ENCODE data around the gene LENG9. TPM values are rescaled to one million over a fixed set of nuclear protein-coding genes. Genes with fewer than 3 reads are reported as not detected.

LENG9 gene
- total and polyA plus RNA-seq, 8 donors, result 1.3 to 14.5 (median 7.1) TPM

- no peak for TF ChIP-seq POLR2A (IDR thresholded peaks at IDR 0.05)
- TF ChIP-seq, protein P1, sequence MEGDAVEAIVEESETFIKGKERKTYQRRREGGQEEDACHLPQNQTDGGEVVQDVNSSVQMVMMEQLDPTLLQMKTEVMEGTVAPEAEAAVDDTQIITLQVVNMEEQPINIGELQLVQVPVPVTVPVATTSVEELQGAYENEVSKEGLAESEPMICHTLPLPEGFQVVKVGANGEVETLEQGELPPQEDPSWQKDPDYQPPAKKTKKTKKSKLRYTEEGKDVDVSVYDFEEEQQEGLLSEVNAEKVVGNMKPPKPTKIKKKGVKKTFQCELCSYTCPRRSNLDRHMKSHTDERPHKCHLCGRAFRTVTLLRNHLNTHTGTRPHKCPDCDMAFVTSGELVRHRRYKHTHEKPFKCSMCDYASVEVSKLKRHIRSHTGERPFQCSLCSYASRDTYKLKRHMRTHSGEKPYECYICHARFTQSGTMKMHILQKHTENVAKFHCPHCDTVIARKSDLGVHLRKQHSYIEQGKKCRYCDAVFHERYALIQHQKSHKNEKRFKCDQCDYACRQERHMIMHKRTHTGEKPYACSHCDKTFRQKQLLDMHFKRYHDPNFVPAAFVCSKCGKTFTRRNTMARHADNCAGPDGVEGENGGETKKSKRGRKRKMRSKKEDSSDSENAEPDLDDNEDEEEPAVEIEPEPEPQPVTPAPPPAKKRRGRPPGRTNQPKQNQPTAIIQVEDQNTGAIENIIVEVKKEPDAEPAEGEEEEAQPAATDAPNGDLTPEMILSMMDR (IDR thresholded peaks at IDR 0.05), result no peak
- no peak for TF ChIP-seq EP300 (IDR thresholded peaks at IDR 0.05)
- no peak for TF ChIP-seq POLR2AphosphoS5 (IDR thresholded peaks at IDR 0.05)
- Histone ChIP-seq H3K36me3 (peaks cover 14 to 18% (median 17%) of the 10 kb centered on the region in 4 donors), H3K27ac (peak overlapping the region; percentile 98 to 99 (median 99)), H3K9me3 (no peaks in the 10 kb centered on the region), H3K4me3 (peak overlapping the region in 3 of 4 donors; percentile 65 to 70 (median 66)), H3K4me1 (peaks cover 49 to 77% (median 68%) of the 10 kb centered on the region in 4 donors), H3K27me3 (peaks cover 0 to 16% (median 0%) of the 10 kb centered on the region in 3 donors)
- WGBS, 5 donors, result 78 to 86% (median 82%) methylated on average over 44 to 49 of the region's 49 CpGs
- intact Hi-C loops (cut with DNase I; ENCODE audit: low total_unique reads), result no loop called here
- peak in 1 of 2 donors; percentile 61 for DNase-seq
These were observed 2.0 kb upstream of the LENG9 start for GRCh38 chr19:54465426-54466109.

- H3K4me3 ChIP-seq, result peak overlapping the region; percentile 46 to 70 (median 66)
- peak overlapping the region; percentile 98 to 99 (median 99) for H3K27ac ChIP-seq
- 8 to 31% (median 10%) methylated on average over 23 to 85 of the region's 87 CpGs for WGBS, 5 donors
- TF ChIP-seq POLR2AphosphoS5 (IDR thresholded peaks at IDR 0.05) (peak; percentile 47 to 83 (median 53)), EP300 (IDR thresholded peaks at IDR 0.05) (no peak)
- H3K27me3 ChIP-seq, result peaks cover 0 to 9% (median 0%) of the 10 kb centered on the region in 3 donors
- peaks cover 42 to 77% (median 68%) of the 10 kb centered on the region in 4 donors for H3K4me1 ChIP-seq
- intact Hi-C loops (cut with DNase I; ENCODE audit: low total_unique reads), result no loop called here
- H3K9me3 ChIP-seq, result no peaks in the 10 kb centered on the region
- DNase-seq, result peak; percentile 95 to 96
- peaks cover 18 to 26% (median 24%) of the 10 kb centered on the region in 4 donors for H3K36me3 ChIP-seq
These were observed 1.2 kb upstream of the LENG9 start for GRCh38 chr19:54464630-54465425.

DNA sequence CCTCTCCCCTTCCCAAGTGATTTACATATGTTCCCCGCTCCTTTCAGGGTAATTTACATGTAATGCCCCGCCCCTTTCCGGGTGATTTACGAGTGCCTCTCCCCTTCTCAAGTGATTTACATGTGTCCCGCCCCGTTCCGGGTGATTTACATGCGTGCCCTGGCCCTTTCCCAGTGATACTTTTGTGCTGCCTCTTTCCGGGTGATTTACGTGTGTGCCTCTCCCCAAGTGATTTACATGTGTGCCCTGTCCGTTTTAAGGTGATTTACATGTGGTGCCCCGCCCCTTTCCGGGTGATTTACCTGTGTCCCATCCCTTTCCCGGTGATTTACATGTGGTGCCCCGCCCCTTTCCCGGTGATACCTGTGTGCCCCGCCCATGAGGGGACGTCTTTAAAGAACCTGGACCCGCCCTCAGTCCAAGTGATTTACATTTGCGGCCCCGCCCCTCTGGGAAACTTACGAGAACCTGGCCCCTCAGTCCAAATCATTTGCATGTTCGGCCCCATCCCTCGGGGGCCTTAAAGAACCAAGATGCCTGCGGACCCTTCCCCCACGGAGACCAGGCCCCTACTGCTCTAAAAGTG lies 559 bp upstream of the LENG9 start:
- intact Hi-C loops (cut with DNase I; ENCODE audit: low total_unique reads), result no loop called here
- peaks cover 35 to 77% (median 69%) of the 10 kb centered on the region in 4 donors for H3K4me1 ChIP-seq
- TF ChIP-seq, protein P1 (IDR thresholded peaks at IDR 0.05), result no peak
- TF ChIP-seq POLR2A (IDR thresholded peaks at IDR 0.05) (no peak), EP300 (IDR thresholded peaks at IDR 0.05) (no peak), POLR2AphosphoS5 (IDR thresholded peaks at IDR 0.05) (peak in 1 of 3 donors; percentile 35)

DNA sequence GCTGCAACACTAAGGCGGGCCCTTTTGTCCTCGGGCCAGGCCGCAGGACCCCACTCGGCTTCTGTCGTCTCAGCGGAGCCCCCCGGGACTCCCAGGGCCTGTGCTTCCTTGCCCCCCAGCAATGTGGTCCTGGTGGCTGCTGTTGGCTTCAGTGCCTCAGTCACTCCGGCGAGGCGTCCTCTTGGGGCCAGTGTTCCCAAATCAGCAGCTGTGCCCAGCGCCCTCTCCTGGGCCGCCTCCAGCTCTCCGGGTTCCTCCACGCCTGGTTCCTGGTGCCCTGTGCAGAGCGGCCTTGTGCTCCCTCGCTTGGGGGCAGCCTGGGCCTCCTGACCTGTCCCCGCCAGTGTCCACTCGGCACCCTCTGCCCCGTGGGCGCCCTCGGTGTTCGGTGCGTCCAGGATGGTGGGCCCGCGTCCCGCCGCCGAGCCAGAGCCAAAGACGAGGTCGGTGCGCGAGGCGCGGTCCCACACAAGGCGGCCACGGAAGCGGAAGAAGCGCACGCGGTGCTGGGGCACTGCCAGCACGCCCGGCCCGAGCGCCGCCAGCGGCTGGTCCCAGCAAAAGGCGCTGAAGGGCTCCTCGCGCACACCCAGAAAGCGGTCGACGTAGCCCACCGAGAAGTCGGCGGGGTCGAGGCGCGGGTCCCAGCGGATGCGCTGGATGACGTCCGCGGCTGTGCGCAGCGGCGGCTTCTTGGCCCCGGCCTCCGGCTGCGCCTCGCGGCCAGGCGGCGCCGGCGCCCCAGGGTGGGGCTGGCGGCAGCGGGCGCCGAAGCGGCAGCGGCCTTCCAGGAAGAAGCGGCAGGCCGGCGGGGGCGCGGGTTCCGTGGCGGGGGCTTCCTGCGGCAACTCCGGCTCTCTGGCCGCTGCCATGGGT lies 685 bp downstream of the LENG9 start:
- peak overlapping the region; percentile 46 to 70 (median 66) for H3K4me3 ChIP-seq
- intact Hi-C loops (cut with DNase I; ENCODE audit: low total_unique reads), result no loop called here
- no peaks in the 10 kb centered on the region for H3K27me3 ChIP-seq
- peaks cover 32 to 78% (median 68%) of the 10 kb centered on the region in 4 donors for H3K4me1 ChIP-seq
- peak; percentile 81 to 89 for DNase-seq
- H3K9me3 ChIP-seq, result no peaks in the 10 kb centered on the region
- WGBS, 5 donors, result 0 to 5% (median 3%) methylated on average over 26 to 91 of the region's 91 CpGs
- TF ChIP-seq, protein P1 (IDR thresholded peaks at IDR 0.05), result no peak
- TF ChIP-seq POLR2AphosphoS5 (IDR thresholded peaks at IDR 0.05) (peak; percentile 32 to 89 (median 81)), EP300 (IDR thresholded peaks at IDR 0.05) (no peak)
- H3K27ac ChIP-seq, result peak overlapping the region; percentile 98 to 99 (median 99)
- H3K36me3 ChIP-seq, result peaks cover 32 to 45% (median 44%) of the 10 kb centered on the region in 4 donors

More for the DNA sequence above, 559 bp upstream of the LENG9 start:
- Histone ChIP-seq H3K27ac (peak overlapping the region; percentile 98 to 99 (median 99)), H3K36me3 (peaks cover 19 to 32% (median 31%) of the 10 kb centered on the region in 4 donors), H3K9me3 (no peaks in the 10 kb centered on the region), H3K4me3 (peak overlapping the region; percentile 46 to 70 (median 66)), H3K27me3 (peaks cover 0 to 3% (median 0%) of the 10 kb centered on the region in 3 donors)
- 0 to 1% (median 0%) methylated on average over 22 to 26 of the region's 26 CpGs for WGBS, 5 donors
- peak; percentile 97 to 99 for DNase-seq

Measured in stomach (tissue), 9 donors.